Esophagus squamous epithelium (tissue), 4 donors: ENCODE data around the gene HERC2.
"Not testable (repeated sequence)": the region's sequence is repeated elsewhere in the genome, so short reads cannot be mapped to it uniquely, and the experiment has no call there.

ENCODE experiments used
- CTCF ChIP-seq, 6 experiments: fragments of 450-650 bp in 4 of 6; fragments of 200-600 bp in 2 of 6; sonication (generic) in 2 of 6; IDR thresholded peaks; one replicate each; pipeline ENCODE4 v1.5.1; 2016 to 2019; ENCODE audit warnings: antibody characterized with exemption in 6 of 6, mild to moderate bottlenecking in 4 of 6, moderate library complexity in 4 of 6
- POLR2A ChIP-seq, 4 donors: fragments of 450-650 bp; IDR thresholded peaks; one replicate each; pipeline ENCODE4 v1.6.1; 2017; ENCODE audit warnings: antibody characterized with exemption in 4 of 4, mild to moderate bottlenecking in 4 of 4, moderate library complexity in 3 of 4

GRCh38 chr15:28319725-28320124 is 2.3 kb downstream of the HERC2 start:
- not testable (repeated sequence) for TF ChIP-seq POLR2A, CTCF (IDR thresholded peaks at IDR 0.05)
